HG03354 (cell line): ENCODE data around the gene ISLR.
A peak's percentile ranks its signal among the peaks of the same experiment; 100 is the strongest.
"Not testable (repeated sequence)": the region's sequence is repeated elsewhere in the genome, so short reads cannot be mapped to it uniquely, and the experiment has no call there.

ENCODE experiments used
- ATAC-seq: cut with Tn5 transposase; IDR thresholded peaks from one replicate; pipeline ENCODE4 v1.9.1; 2021; ENCODE audit warnings: mild to moderate bottlenecking; ENCODE audit not compliant: unreplicated experiment, poor library complexity, severe bottlenecking

ISLR gene

GRCh38 chr15:74136814-74137536, 36.5 kb upstream of the ISLR start:
- ATAC-seq, result no peak

- no peak for ATAC-seq
Measured at GRCh38 chr15:74137537-74137894, 36.0 kb upstream of the ISLR start.

GRCh38 chr15:74138642-74139041, 34.9 kb upstream of the ISLR start:
- ATAC-seq, result no peak

- ATAC-seq, result no peak
Measured at GRCh38 chr15:74141591-74141990, 31.9 kb upstream of the ISLR start.

- no peak for ATAC-seq
Measured at GRCh38 chr15:74144153-74144775, 29.2 kb upstream of the ISLR start.

GRCh38 chr15:74146277-74146800, 27.2 kb upstream of the ISLR start:
- no peak for ATAC-seq

GRCh38 chr15:74147051-74147450, 26.5 kb upstream of the ISLR start:
- no peak for ATAC-seq

- ATAC-seq, result no peak
Measured at GRCh38 chr15:74155766-74156417, 17.6 kb upstream of the ISLR start.

GRCh38 chr15:74156678-74157411, 16.7 kb upstream of the ISLR start:
- ATAC-seq, result no peak

GRCh38 chr15:74157868-74158827, 15.4 kb upstream of the ISLR start:
- no peak for ATAC-seq

GRCh38 chr15:74158855-74159650, 14.5 kb upstream of the ISLR start:
- ATAC-seq, result peak; percentile 80

- no peak for ATAC-seq
Measured at GRCh38 chr15:74159773-74160172, 13.7 kb upstream of the ISLR start.

- ATAC-seq, result not testable (repeated sequence)
Measured at GRCh38 chr15:74160390-74160789, 13.1 kb upstream of the ISLR start.

GRCh38 chr15:74162195-74162536, 11.3 kb upstream of the ISLR start:
- not testable (repeated sequence) for ATAC-seq

- no peak for ATAC-seq
Measured at GRCh38 chr15:74165461-74165860, 8.0 kb upstream of the ISLR start.

- no peak for ATAC-seq
Measured at GRCh38 chr15:74167891-74168331, 5.6 kb upstream of the ISLR start.

- ATAC-seq, result no peak
Measured at GRCh38 chr15:74168711-74169126, 4.8 kb upstream of the ISLR start.

GRCh38 chr15:74170071-74170844, 3.3 kb upstream of the ISLR start:
- ATAC-seq, result no peak
